ENCODE measurements around the gene SPPL2B.

The SPPL2B gene

GRCh38 chr19:2355168-2356035 lies 26.9 kb downstream of the SPPL2B start:
- CTCF ChIA-PET = no interaction called here
- no peak for DNase-seq (ENCODE audit: low read depth, low spot score)
- H3K4me3 ChIP-seq (ENCODE audit: low read depth, low read length) = no peak overlapping the region
- POLR2A ChIA-PET = no interaction called here
- TF ChIP-seq, protein P1, sequence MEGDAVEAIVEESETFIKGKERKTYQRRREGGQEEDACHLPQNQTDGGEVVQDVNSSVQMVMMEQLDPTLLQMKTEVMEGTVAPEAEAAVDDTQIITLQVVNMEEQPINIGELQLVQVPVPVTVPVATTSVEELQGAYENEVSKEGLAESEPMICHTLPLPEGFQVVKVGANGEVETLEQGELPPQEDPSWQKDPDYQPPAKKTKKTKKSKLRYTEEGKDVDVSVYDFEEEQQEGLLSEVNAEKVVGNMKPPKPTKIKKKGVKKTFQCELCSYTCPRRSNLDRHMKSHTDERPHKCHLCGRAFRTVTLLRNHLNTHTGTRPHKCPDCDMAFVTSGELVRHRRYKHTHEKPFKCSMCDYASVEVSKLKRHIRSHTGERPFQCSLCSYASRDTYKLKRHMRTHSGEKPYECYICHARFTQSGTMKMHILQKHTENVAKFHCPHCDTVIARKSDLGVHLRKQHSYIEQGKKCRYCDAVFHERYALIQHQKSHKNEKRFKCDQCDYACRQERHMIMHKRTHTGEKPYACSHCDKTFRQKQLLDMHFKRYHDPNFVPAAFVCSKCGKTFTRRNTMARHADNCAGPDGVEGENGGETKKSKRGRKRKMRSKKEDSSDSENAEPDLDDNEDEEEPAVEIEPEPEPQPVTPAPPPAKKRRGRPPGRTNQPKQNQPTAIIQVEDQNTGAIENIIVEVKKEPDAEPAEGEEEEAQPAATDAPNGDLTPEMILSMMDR (IDR thresholded peaks at IDR 0.05; ENCODE audit: insufficient read depth, low read length, missing control alignments) = no peak

DNA sequence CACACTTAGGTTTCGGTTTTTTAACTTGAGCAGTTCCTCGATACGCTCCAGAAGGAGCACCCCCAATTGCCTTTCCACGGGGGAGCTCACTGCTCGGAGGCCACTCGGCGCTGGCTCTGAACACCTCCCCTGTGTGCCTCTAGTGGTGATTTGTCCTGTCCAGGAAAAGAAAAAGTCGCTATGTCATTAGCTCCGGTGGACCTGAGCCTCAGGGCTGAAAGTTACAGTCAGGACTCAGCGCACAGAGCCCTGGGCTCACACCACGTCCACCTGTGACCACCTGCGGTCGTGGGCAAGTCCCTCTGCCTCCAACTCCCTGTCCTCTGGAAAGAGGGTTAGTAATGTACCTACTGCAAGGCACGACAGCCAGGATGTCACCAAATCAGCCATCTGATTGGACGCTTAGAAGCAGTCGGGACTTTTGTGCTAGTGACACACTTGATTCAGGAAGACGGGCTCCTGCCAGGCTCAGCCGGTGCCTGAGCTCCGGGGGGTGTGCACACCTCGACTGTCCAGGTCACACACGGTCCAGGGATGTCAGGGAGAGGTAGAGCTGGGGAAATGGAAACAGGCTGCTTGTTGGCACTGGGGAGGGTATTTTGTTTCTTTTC lies 27.7 kb downstream of the SPPL2B start:
- ChIA-PET CTCF (no interaction called here), POLR2A (no interaction called here)
- TF ChIP-seq, protein P1 (IDR thresholded peaks at IDR 0.05; ENCODE audit: insufficient read depth, low read length, missing control alignments) = no peak
- no peak for DNase-seq (ENCODE audit: low read depth, low spot score)
- H3K4me3 ChIP-seq (ENCODE audit: low read depth, low read length) = no peak overlapping the region

GRCh38 chr19:2357279-2358206 lies 29.1 kb downstream of the SPPL2B start:
- ChIA-PET CTCF (no interaction called here), POLR2A (no interaction called here)
- TF ChIP-seq, protein P1 (IDR thresholded peaks at IDR 0.05; ENCODE audit: insufficient read depth, low read length, missing control alignments) = no peak
- no peak overlapping the region for H3K4me3 ChIP-seq (ENCODE audit: low read depth, low read length)
- DNase-seq (ENCODE audit: low read depth, low spot score) = no peak

DNA sequence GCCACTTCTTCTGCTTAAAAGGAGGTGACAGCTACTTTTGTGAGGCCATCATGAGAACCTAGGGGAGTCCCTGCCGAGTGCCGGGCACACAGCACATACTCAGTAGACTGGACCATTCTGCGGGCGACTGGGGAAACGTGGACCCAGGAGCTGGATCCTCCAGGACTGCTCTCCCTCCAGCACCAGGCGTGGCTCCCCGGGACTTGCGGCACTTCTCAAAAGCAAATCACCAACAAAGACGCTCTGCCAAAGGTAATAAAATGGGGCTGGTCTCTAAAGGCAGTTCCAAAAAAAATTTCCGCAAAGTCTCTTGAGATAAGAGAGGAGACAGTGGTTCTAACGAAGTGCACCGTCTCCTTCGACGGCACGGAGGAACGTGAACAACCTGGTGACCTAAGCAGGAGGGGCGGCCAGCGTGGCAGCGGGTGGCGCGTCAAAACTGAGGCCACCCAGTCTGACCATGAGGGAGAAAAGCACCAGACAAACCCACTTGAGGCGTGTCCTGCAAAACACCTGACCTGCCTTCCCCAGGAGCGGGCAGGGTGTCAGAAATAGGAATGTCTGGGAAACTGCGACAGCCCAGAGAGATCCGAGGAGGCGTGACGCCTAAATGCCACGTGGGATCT lies 30.2 kb downstream of the SPPL2B start:
- no peak overlapping the region for H3K4me3 ChIP-seq (ENCODE audit: low read depth, low read length)
- POLR2A ChIA-PET = no interaction called here
- CTCF ChIA-PET = no interaction called here
- DNase-seq (ENCODE audit: low read depth, low spot score) = no peak
- TF ChIP-seq, protein P1 (IDR thresholded peaks at IDR 0.05; ENCODE audit: insufficient read depth, low read length, missing control alignments) = no peak

GRCh38 chr19:2359992-2360685 lies 31.7 kb downstream of the SPPL2B start, which contains the start of gene TMPRSS9:
Gene TMPRSS9, plus strand, starts transcription at chr19:2360265. Its CDS starts 29,521 bp downstream, at chr19:2389786.
- H3K4me3 ChIP-seq (ENCODE audit: low read depth, low read length) = no peak within 1 kb of the TSS
- ChIA-PET CTCF (no interaction called here), POLR2A (no interaction called here)
- DNase-seq (ENCODE audit: low read depth, low spot score) = no peak
- TF ChIP-seq, protein P1 (IDR thresholded peaks at IDR 0.05; ENCODE audit: insufficient read depth, low read length, missing control alignments) = no peak
